ENCODE measurements around the gene ERLEC1. TPM values are rescaled to one million over a fixed set of nuclear protein-coding genes. Genes with fewer than 3 reads are reported as not detected.

The ERLEC1 gene
- polyA plus RNA-seq, 2 of the 4 experiments (the other 2 are of a cell fraction) = 58.7 to 113 TPM

GRCh38 chr2:53811601-53812000, 24.8 kb downstream of the ERLEC1 start (continued):
- TF ChIP-seq PBX3 (IDR thresholded peaks at IDR 0.05) = no peak

GRCh38 chr2:53813151-53813550, 26.3 kb downstream of the ERLEC1 start:
- no peak overlapping the region for H3K4me3 ChIP-seq
- ChIA-PET POLR2A (no interaction called here), CTCF (no interaction called here)
- no peaks in the 10 kb centered on the region for H3K9me3 ChIP-seq
- FAIRE-seq (no peak), ATAC-seq (peak in 1 of 2 experiments; percentile 34; a peak in 1 of 6 replicates), DNase-seq (ENCODE audit: low read depth in 1 of 2, low spot score in 1 of 2) (no peak)
- no peak for TF ChIP-seq HOXA7 (CRISPR knock-in tag; IDR thresholded peaks at IDR 0.05)
- TF ChIP-seq CHD4 (IDR thresholded peaks at IDR 0.05; ENCODE audit: borderline replicate concordance) = no peak
- peak; percentile 52 for TF ChIP-seq MAFK (IDR thresholded peaks at IDR 0.05; ENCODE audit: partially characterized antibody)
- no peak for TF ChIP-seq MAX (IDR thresholded peaks at IDR 0.05)
- TF ChIP-seq NPAS2 (CRISPR knock-in tag; IDR thresholded peaks at IDR 0.05; ENCODE audit: borderline replicate concordance) = no peak
- TF ChIP-seq JUN (IDR thresholded peaks at IDR 0.05) = no peak
- TF ChIP-seq RFX5 (IDR thresholded peaks at IDR 0.05) = no peak
- no peak for TF ChIP-seq ZNF302 (CRISPR knock-in tag; IDR thresholded peaks at IDR 0.05)
- no peak overlapping the region for H3K4me2 ChIP-seq
- no peak overlapping the region for H3K27ac ChIP-seq
- H3K4me1 ChIP-seq = no peaks in the 10 kb centered on the region

- TF ChIP-seq GATA3 (IDR thresholded peaks at IDR 0.05; ENCODE audit: borderline replicate concordance) (no peak), CHD4 (IDR thresholded peaks at IDR 0.05; ENCODE audit: borderline replicate concordance) (no peak), CBX2 (IDR thresholded peaks at IDR 0.05; ENCODE audit: borderline replicate concordance, low read depth) (no peak), RCOR1 (IDR thresholded peaks at IDR 0.05; ENCODE audit: low read depth, low read length) (no peak), HES2 (IDR thresholded peaks at IDR 0.05) (no peak), ZNF302 (CRISPR knock-in tag; IDR thresholded peaks at IDR 0.05) (no peak), NFE2L2 (conservative IDR thresholded peaks at IDR 0.05; ENCODE audit: low read length) (no peak), ESRRA (IDR thresholded peaks at IDR 0.05; ENCODE audit: borderline replicate concordance, low read length) (no peak), ATOH8 (CRISPR knock-in tag; IDR thresholded peaks at IDR 0.05; ENCODE audit: low read depth) (no peak), CHD2 (IDR thresholded peaks at IDR 0.05; ENCODE audit: low read length, partially characterized antibody) (no peak), NPAS2 (CRISPR knock-in tag; IDR thresholded peaks at IDR 0.05; ENCODE audit: borderline replicate concordance) (no peak), HOXB13 (CRISPR knock-in tag; IDR thresholded peaks at IDR 0.05; ENCODE audit: low read depth) (no peak), POLR2A (IDR thresholded peaks at IDR 0.05; ENCODE audit: low read length) (no peak)
- no peak for FAIRE-seq
- ATAC-seq = no peak
- ChIA-PET CTCF (no interaction called here), POLR2A (no interaction called here)
- no peak overlapping the region for H3K27ac ChIP-seq
- DNase-seq (ENCODE audit: low read depth in 1 of 2, low spot score in 1 of 2) = no peak
- WGBS (ENCODE audit: missing lambda C conversion rate) = 95% methylated on average over 3 of the region's 3 CpGs
- no peak overlapping the region for H3K4me2 ChIP-seq
- no peaks in the 10 kb centered on the region for H3K4me1 ChIP-seq
- H3K4me3 ChIP-seq = no peak overlapping the region
- no peaks in the 10 kb centered on the region for H3K9me3 ChIP-seq
Measured at GRCh38 chr2:53818854-53819435, 32.1 kb downstream of the ERLEC1 start.

- 85% methylated on average over 4 of the region's 4 CpGs for WGBS (ENCODE audit: missing lambda C conversion rate)
- CTCF ChIA-PET = interaction anchor here (1.8 kb wide), 1 partner anchor 33 kb away, joined by 4 read pairs; the partner anchor contains the start of genes ASB3 and ERLEC1
- Histone ChIP-seq H3K4me2 (no peak overlapping the region), H3K9me3 (no peaks in the 10 kb centered on the region), H3K27ac (no peak overlapping the region), H3K4me1 (no peaks in the 10 kb centered on the region), H3K4me3 (no peak overlapping the region)
- TF ChIP-seq RCOR1 (IDR thresholded peaks at IDR 0.05; ENCODE audit: low read depth, low read length) (no peak), NR3C1 (IDR thresholded peaks at IDR 0.05) (no peak), EHF (CRISPR knock-in tag; IDR thresholded peaks at IDR 0.05) (no peak), BCL3 (IDR thresholded peaks at IDR 0.05) (no peak), ATOH8 (CRISPR knock-in tag; IDR thresholded peaks at IDR 0.05; ENCODE audit: low read depth) (no peak), NPAS2 (CRISPR knock-in tag; IDR thresholded peaks at IDR 0.05; ENCODE audit: borderline replicate concordance) (no peak), ZC3H11A (IDR thresholded peaks at IDR 0.05) (no peak)
- FAIRE-seq (no peak), ATAC-seq (no peak), DNase-seq (ENCODE audit: low read depth in 1 of 2, low spot score in 1 of 2) (no peak)
- POLR2A ChIA-PET = no interaction called here
Measured at GRCh38 chr2:53819634-53820033, 32.8 kb downstream of the ERLEC1 start.
